ENCODE measurements around the gene TBC1D30.

TBC1D30 gene

DNA sequence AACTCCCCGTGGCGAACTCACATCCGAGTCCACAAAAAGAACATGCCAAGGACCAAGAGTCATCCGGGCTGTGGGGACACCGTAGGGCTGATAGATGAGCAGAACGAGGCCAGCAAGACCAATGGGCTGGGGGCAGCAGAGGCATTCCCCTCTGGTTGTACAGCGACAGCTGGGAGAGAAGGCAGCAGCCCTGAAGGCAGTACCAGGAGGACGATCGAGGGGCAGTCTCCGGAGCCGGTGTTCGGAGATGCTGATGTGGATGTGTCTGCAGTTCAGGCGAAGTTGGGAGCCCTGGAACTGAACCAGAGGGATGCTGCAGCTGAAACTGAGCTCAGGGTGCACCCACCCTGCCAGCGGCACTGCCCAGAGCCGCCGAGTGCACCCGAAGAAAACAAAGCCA is 50.7 kb downstream of the TBC1D30 start:
- no peak for DNase-seq

DNA sequence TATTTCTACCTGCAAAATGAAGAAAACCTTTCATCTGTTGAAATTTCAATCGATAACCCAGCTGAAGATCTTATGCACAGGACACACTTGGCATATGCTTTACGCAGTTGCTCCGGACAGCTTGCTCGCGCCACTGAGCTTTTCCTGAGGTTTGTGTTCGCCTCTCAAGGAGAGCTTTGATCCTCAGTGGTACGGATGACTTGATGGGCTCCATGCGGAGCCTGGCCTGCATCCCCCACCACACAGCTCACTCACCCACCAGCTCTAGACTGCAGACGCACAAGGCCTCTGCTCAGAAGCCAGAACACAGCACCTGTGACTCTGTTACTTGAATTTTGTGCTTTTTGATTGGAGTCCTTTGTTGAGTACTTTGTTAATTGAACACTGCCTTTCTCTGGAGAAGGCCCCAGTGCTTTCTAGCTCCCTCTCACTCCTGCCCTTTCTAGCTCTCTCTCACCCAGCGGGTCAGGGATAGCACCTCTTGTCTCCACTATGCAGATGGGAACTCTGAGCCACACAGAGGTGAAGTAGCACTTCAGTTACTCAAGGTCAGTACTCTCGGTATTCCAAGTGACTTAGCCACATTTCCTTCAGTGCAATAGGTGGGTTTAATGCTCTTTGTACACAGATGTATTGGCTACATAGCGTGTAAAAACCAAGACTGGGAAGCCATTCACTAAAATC is 52.1 kb downstream of the TBC1D30 start:
- no peak for DNase-seq

DNA sequence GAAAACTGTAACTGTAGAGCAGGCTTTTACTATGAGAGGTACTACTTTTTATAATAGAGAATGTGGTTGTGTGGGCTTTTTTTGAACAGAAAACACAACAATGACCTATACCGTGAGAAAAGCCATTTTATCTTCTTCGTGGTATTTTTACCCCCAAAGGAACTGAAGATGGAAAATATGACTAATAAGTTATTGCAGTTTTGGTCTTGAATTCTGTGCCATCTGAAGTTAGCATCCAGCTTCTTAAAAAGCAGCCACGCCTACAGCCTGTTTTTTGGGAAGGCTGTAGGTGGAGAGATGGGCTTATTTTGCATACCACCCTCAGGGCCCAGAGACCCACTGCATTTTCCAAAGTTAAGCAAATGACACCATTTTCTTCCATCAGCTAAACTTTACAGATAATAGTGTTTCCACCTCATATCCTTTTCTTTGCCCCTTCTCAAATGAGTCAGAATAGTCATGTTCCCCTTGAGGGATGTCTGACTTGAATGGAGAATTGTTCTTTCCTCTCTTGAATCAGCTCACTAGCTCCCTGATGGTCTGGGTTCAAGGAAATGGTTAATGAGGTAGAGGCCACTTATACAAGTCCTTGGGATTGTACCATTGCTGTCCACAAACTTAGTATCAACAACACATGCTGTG is 53.0 kb downstream of the TBC1D30 start:
- DNase-seq = peak; percentile 61

DNA sequence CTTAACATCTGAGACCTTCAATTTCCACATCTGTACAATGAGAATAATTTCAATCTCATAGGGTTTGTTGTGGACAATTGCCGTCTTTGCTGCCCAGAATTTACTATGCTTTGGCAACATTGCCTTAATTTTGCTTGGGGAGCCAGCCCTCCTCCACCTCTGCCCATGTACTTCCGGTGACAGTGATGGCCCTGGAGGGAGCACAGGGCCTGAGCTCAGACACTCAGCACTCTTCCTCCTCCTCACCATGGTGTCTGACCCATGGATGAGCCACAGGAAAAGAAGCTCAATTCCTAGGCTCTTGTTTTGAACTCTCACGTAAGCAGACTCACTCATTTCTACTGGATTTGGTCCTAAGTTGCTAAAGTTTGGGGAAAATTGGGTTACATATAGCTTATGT is 58.2 kb downstream of the TBC1D30 start:
- no peak for DNase-seq

DNA sequence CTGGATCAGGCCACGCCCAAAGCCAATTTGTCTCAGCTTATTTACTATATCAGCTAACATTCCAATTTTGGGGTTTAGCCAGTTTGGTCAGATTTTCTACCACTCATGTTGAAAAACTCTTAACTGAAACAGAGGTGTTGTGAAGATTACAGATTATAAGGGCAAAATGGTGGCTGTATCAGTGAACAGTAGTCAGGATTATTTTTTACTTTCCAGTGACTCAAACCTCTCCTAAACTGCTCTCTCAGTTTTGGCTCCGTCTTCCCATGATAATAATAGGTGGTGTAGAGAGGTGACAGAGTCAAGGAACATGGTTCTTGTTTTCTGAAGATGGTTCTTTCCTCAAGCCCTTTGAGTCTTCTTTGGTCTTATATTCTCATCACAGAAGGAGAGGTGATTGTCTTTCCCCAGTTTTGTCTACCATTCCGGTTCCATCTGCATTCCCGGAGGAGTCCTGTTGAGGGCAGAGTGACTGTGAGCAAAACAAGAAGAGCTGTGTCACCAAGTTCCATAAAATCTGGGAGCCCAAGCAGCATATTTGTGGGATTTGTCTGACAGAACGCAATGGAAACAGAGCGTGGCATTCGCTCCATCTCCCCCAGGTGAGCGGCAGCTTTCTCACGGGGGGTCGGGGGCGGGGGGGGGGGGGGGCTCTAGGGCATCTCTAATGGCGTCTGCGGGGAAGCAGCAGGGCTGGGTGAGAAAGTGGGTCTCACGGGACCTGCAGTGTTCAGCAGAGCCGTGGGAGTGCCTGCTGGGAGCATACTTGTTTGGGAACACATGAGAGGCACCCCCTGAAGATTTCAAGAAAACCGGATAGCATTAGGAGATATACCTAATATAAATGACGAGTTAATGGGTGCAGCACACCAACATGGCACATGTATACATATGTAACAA is 59.1 kb downstream of the TBC1D30 start:
- DNase-seq = no peak

DNA sequence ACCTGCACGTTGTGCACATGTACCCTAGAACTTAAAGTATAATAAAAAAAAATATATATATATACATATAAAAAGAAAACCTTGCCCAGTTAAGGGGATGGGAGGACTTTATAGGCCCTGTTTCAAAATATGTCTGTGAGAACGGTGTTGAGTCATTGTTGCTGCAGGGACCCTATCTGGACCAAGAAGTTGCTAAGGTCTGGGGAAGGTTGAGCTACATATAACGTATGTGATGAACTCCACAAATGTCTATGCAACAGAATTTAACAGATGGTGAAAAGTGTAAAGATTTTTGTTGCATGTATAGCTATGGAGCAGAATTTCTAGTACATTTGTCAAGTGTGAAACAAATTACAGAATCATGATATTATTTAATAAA is 59.7 kb downstream of the TBC1D30 start:
- DNase-seq = no peak

DNA sequence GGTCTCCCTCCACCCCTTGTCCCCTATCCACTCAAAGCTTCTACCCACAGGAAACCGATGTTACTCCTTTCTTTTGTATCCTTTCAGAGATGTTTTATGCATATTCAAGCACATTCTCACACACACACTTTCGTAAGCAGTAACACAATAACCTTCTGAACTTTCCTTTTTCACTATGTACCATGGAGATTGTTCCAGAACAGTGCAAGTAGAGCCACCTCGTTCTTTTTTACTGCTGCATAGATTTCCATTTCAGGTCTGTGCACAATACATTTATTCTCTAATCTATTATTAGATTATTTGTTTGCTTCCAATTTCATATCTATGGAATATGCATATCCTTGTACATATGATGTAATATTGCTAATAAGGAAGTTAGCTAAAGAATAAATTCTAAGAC is 60.3 kb downstream of the TBC1D30 start:
- DNase-seq = no peak

DNA sequence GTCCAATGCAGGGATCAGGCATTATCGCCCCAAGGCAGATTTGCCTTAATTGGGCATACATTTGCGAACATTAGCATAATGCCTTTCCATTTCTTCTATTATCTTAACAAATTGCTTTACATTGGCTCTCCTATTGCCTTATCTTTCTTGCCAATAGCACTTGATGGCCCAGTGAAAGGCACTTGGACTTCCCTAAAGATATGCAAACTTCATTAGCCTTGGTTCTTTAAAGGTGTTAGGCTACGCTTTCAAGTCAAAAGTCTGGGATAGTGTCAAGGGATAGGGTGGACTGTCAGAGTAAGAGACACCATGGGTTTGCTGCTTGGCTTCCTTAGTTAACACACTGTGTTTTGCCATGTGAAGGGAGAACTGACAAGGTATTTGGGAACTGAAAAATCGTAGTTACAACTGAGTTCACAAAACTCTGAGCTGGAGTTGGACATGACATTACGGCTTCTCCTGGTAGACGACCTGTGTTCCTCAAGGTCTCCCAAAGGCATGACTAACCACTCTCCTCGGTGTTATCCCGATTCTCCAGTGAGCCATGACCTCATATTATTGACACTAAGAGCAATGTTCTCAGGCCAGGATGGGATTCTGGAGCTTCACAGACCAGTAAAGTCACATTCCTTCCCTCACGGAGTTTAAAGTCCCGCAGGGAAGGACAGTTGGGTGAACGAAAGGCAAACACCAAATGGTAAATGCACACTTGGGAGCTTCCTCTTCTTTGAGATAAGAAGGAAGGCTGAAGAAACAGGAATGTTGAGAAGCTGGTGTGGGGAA is 65.2 kb downstream of the TBC1D30 start:
- DNase-seq = no peak

DNA sequence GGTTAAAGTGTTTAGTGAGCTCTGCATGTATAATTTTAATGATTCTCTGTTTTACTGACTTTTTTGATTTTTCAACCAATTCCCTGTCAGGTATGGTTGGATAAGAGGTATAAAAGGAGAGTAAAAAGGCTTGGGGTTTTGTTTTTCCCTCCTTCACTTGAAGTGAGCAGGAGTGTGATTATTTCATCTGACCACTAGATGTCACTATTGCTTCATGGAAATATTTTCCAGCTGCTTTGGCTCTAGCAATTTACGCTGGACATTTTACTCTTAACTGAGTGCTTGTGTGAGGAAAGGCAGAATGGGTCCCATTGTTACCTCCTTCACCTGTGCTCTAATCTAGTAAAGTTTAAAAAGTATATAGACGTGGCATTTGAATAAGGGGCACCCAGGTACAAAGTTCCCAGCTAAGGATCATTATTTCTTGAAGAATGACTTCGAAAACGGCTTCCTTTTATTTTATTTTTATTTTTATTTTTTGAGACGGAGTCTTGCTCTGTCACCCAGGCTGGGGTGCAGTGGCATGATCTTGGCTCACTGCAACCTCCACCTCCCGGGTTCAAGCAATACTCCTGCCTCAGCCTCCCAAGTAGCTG is 66.5 kb downstream of the TBC1D30 start:
- no peak for DNase-seq

DNA sequence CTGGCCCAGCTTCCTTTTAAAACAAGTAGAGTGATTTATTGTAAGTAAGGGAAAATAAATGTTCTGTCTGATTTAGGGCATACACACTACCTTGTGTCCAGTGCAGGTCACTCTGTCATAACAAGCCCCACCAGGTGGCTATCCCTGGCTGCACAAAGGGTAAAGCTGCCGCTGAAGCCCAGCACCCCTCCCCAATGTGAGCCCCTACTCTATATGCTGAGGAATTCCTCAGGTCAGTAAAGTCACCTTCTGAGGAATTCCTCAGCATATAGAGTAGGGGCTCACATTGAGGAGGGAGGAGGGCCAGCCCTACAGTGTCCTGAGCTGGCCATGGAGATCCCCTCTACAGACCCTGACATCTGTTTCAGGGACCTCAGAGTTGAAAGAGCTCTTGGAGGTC is 67.2 kb downstream of the TBC1D30 start:
- no peak for DNase-seq

DNA sequence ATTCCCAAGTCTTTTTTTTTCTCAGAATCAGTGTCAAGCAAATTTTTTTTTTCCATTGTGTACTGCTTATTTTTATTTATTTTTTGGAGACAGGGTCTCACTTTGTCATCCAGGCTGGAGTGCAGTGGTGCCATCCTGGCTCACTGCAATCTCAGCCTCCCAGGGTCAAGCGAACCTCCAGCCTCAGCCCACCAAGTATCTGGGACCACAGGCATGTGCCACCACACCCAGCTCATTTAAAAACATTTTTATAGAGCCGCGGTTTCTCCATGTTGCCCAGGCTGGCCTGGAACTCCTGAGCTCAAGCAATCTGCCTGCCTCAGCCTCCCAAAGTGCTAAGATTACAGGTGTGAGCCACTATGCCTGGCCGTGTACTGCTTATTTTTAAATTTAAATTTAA is 68.1 kb downstream of the TBC1D30 start:
- no peak for DNase-seq

DNA sequence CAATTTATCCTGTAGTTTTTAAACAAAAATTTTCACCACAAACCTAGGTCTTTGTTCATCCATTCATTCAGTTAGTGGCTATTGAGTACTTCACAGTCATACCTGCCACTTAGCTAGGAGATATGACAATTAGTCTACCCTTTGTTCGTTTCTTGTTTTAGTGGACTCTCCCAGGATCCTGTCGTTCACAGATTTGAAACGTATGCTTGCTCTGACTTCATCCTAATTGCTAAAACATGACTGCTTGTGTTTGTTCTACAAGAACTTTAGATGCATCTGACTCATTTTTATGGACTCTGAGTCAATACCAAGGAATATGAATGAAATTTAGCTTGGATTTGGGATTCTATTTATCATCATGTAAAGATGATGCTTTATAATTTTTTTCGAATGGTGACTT is 69.5 kb downstream of the TBC1D30 start:
- DNase-seq = no peak

DNA sequence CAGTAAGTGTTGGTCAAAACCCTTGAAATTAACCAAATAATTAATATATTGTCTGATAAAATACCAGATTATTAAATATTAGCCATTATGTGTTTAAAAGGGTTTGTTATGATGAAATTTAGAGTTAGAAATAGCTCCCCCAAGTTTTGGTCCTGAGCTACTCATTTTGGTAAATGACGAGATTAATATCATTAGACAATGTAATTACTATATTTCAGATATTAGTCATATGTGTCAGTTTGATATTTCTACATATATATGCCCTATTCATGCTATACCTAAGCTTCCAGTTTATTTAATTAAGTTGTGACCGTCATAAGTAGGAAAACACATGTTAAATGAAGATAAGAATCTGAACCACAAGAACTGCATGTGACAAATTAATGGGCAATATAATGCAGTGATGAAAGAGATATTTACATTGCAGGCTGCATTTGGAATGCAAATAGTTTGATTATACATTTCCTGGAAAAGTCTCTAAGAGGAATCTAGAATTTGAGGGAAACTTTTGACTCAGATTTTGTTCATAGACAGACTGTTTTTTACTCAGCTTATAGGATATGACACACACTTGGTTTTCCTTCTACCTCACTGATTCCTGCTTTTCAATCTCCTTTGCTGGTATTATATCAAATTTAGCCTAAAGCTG is 70.5 kb downstream of the TBC1D30 start:
- DNase-seq = no peak

DNA sequence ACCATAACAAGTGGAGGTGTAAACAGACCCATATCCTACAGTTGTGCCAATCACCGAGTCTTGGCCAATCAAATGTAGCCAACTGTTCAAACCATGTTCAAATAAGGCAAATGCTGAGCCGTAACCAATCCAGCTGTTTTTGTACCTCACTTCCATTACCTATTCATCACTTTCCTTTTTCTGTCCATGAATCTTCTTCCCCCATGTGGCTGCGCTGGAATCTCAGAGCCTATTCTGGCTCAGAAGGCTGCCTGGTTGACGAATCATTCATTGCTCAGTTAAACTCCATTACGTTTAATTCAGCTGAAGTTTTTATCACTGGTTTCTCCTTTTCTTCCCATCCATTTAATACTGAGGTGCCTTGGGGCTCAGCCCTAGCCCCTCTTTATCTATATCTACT is 71.1 kb downstream of the TBC1D30 start:
- DNase-seq = no peak

DNA sequence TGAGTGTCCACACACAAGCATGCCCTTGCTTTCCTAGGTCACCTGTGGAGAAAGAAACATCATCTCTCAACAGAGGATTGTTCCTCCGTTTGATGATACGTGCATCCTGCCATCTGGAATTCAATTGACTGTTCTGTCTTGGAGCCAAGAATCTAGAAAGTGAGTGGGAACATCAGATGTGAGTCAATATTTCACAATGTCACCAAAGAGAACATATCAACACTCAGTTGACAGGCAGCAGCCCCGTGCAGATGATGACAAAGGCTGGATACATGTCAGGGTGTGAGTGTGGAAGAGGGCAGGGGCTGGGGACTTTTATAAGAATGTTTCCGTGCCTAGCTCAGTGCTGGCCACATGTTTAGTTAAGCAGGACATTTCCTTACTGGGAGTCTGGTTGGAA is 76.1 kb downstream of the TBC1D30 start:
- DNase-seq = no peak

DNA sequence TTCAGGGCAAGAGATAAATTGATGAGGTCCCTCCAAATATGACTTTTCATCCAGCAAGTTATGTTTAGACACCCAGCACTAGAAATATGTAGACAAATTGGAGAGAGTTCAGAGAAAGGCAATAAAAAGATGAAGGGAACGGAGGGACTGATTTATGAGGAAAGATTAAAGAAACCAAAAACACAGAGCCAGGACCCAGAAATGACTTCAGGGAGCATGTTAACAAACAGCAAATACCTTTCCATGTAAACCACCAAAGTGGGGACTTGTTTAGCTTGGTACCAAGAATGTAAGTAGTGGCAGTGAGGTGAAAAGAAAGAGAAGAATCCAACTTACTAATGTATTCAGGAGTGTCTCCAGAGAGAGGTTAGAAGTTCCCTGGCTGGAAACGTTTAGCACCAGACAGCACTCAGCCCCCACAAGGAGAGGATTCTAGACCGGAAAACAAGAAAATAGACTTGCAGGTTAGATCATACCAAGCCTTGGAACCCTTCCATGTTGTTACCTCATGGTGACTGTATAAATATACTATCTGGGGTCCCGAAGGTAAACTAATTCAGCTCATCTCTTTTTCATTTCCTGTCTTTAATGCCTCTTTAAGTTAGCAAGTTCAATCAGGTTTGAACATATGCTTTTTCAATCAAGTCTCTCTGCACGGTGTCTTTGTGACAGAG is 79.2 kb downstream of the TBC1D30 start:
- DNase-seq = no peak

DNA sequence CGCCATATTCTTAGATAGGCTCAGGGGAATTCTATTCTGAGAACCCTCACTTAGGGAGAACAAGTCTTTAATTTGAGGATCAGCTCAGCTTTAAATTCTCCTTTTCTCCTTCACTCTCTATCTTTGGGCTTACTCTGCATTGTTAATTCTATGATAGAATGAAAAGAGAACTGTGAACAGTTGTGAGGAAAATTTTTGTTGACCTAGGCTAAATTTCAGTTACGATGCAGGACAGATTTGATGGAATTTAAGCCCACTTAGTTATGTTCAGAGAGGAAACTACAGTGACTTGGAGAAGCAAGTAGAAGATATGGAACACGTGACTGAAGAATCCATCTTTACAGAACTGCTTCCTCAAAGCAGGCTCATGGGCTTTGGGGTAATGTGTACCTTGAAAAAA is 82.7 kb downstream of the TBC1D30 start:
- DNase-seq = no peak

DNA sequence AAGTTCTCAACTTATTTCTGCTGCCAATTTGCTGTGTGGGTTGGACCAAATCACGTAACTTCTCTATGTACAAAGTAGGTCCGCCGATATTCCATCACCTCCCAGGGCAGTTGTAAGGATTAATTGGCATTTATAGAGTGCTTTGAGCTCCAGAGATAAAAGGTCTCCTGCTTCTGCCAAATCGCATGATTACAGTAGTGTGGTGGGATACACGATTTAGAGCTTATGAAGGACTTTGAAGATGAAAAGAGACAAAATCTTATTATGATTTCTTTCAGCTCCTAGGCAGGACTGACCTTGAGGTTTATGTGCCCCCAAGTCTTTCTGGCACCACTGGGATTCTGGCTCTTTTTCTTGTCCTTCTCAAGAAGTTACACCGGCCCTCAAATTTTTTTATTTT is 84.7 kb downstream of the TBC1D30 start:
- no peak for DNase-seq

DNA sequence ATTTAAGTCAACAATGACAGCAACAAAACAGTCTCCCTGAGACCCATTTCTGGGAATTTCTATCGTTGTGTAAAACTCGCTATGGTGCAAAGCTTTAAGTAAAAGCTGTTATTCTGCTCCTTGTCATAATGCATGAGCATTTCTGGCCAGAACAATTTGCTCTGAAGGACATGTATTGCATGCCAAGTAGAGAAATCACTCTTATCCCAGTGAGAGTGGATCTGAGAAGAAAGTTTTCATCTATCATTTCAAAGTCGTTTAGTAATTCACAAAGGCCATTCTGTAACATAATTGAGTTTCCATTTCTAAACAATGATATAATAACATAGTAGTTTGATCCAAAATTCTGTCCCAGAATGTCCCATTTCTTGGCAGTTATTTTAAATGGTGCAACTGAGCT is 86.6 kb downstream of the TBC1D30 start:
- no peak for DNase-seq

DNA sequence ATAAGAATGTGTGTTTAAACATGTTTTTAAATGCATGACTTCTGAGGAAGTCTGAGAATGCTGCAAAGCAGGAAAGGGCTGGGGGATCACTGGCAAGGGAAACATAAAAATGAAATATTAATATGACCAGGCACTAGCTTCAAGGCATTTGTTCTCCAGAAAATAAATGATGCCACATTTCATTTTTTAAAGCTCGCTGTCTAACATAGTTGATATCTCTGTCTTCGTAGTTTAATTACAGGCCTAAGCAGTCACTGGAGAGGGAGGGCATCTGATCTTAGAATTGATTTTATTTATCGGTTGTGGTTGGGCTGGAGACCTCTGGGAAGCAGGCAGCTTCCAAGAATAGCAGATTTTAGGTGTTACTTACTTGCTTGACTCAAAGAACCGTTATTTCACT is 87.5 kb downstream of the TBC1D30 start:
- no peak for DNase-seq

DNA sequence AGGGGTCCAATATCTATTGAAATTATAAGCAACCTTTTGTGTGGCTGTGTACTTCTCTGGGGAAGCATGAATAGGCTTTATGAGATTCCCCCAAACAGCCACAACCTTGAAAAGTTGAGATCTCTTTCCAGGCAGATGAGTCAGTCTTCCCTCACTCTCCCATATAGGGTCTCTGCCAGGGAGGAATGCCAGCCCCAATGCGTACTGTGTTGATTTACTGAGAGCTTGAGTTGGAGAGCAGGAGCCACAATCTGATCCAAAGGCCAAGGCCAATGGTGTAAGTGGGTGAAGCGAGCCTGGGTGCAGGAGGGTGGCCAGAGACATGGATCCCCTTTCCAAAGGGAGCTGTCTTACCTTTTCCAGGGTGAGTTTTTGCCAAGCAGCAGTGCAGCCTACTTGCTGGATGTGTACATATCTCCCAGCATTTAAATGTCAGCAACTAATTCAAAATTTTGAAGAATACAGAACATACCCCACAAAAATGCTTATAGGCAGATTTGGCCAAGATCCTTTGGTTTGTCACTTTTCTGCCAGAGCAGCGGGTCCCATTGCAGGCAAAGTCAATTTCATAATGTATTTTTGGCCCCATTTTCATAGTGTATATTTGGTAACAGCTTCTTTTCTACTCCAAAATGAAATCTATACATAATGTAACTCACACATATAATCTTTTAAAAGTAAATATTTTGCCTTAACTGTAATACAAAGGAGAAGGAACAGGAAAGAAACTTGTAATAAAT is 88.2 kb downstream of the TBC1D30 start:
- no peak for DNase-seq

All from activated CD8-positive, alpha-beta memory T cell treated with anti-CD3 and anti-CD28 coated beads for 24 hours (primary cell).